Eye (tissue), 1 donor: ENCODE data around the gene SUN3.
"Not testable (repeated sequence)": the region's sequence is repeated elsewhere in the genome, so short reads cannot be mapped to it uniquely, and the experiment has no call there.

Experiments used
- DNase-seq: peaks from one replicate; pipeline ENCODE4 v3.0.0-alpha.2; 2015

Gene SUN3

DNA sequence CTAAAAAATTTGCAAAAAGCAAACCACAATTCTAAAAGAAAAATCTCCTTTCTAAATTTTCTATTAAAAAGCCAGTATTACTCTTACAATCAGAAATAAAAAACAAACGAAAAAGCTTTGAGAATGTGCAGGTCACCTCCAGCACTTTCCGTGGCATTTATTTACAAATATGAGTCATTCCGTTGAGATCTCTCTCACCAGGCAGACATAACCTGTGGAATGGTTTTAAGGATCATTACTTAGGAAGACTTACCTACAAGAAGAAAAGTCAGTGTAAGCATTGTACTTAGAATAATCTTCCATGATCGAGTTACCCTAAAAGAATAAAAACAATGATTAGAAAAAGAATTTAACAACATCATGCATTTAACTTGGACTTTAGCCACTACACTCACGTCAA, 3.3 kb downstream of the SUN3 start:
- no peak for DNase-seq

- no peak for DNase-seq
Measured at GRCh38 chr7:48017674-48018073, 11.2 kb downstream of the SUN3 start.

- no peak for DNase-seq
Measured at GRCh38 chr7:48016641-48017040, 12.3 kb downstream of the SUN3 start.

GRCh38 chr7:48011951-48012350, 17.0 kb downstream of the SUN3 start:
- DNase-seq: no peak

GRCh38 chr7:48011323-48011722, 17.6 kb downstream of the SUN3 start:
- no peak for DNase-seq

DNA sequence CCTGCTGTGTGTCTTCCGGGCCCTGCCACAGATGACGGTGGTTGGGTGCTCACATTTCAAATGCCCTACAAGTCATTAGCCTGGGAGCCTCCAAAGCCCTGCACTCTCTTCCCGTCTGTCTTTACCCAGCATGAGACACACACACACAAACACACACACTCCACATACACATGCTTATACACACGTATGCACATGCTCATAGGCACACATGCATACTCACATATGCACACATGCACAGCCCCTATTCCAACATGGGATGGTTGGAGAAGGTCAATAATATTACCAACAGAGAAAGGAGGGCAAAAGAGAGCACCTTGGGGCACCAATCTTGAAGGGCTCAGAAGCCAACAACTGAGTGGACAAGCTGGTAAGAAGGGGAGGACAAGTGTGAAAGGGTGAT, 19.0 kb downstream of the SUN3 start:
- DNase-seq: no peak

GRCh38 chr7:48009257-48009656, 19.6 kb downstream of the SUN3 start:
- no peak for DNase-seq

DNA sequence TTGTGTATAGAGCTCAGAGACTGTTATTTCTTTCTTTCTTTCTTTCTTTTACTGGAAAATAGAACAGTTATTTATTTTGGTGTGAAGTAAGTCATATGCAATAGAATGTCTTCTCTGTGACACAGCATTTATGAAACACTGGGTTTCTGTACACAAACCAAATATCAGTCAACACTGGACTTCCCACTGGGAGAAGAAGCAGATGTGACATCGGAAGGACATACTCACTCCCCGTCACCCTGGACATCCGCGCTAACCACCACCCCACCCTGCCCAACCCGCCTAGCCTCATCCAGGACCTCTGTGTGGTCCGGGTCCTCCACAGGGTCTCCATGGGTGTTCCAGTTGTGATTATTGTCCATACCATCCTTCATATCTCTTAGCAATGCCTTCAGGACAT, 22.0 kb downstream of the SUN3 start:
- no peak for DNase-seq

GRCh38 chr7:48004638-48005037, 24.3 kb downstream of the SUN3 start:
- no peak for DNase-seq

DNA sequence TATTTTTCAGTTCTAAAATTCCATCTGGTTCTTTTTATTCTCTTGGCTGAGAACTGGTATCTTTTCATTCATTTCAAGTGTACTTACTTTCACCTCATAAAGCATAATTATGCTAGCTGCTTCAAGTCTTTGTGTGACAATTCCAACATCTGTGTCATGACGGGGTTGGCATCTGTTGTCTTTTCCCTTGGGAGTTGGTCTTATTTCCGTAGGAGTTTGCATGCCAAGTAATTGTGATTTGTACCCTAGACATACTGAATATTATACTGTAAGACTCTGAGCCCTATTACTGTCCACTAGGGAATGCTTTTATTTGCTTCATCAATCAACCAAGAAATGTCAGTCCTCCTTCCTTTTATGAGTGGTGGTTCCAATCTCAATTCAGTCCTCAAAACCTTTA, 24.9 kb downstream of the SUN3 start:
- DNase-seq: peak; percentile 47

DNA sequence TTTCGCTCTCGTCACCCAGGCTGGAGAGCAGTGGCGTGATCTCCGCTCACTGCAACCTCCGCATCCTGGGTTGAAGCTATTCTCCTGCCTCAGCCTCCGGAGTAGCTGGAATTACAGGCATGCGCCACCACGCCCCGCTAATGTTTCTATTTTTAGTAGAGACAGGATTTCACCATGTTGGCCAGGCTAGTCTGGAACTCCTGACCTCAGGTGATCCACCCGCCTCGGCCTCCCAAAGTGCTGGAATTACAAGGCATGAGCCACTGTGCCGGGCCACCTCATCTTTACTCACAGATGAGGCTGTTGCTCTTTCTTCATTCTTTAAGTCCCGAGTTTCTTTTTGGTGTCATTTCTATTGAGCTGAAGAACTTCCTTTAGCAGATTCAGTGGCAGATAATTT, 28.7 kb downstream of the SUN3 start:
- not testable (repeated sequence) for DNase-seq

DNA sequence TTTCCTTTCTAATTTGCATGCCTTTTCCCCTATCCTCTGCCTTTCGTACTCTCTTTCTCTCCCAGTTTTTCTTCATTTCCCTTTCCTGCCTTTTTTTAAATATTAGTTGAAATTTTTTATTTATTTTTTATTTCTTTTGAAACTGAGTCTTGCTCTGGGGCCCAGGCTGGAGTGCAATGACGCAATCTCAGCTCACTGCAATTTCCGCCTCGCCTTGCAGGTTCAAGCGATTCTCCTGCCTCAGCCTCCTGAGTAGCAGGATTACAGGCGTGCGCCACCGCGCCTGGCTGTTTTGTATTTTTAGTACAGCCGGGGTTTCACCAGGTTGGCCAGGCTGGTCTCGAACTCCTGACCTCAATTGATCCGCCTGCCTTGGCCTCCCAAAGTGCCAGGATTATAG, 29.5 kb downstream of the SUN3 start:
- no peak for DNase-seq

DNA sequence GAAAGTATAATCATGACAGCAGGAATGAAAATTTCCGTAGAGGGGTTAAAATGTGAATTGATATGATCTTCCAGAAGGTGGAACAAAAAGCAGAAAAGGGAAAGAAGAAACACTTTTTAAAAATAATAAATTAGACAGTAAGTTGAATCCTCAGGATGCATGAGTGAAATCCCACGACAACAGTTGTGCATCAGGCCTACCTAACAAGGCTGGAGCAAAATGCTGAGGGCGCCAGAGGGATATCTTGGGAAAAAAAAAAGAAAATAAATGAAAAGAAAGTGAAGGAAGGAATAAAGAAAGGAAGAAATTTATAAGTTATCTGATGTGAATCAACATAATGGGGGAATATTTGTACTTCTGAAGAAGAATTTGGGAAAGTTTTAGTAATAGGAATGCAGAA, 36.5 kb downstream of the SUN3 start:
- DNase-seq: no peak

DNA sequence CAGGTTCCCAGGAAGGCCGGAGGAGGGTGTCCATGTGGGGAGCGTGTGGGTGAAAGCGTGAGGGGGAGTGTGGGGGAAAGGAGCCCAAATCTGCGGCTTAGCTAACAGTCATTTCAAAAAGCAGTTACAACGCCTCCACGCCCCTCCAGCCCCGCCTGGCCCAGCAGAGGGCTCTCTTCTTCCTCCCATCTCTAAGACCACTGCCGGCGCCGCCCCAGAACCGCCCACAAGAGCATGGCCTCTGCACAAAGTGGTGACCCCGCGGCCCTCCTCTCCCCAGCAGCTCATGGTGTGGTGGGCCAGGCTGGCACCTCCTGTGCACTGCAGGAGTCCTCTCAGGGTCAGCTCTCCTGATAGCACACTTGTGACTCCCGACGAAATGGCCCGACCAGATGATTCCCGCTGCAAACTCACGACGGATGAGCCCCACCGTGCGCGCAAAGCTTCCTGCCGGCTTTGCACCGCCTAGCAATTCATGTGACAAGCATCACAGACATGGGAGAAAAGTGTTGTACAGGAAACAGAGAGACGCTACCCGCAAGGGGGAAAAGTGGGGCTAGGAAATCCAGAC, 37.1 kb downstream of the SUN3 start:
- DNase-seq: peak; percentile 92

DNA sequence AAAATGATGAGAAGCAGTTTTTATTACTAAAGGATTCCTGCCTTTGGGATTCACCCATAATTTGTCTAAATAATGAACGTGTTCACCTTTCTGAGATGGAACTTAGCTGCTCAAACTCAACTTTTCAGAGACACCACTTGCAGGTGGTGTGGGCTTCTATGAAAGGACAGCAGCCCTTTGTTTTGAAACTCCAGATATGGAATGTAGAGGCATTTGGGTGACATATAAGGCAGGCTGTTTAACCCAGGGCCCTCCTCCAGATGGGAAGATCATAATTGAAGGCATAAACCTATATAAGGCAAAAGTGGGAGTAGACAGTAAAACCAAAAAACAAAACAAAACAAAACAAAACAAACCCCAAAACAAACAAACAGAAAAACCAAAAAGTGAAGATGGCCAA, 37.6 kb downstream of the SUN3 start:
- no peak for DNase-seq

- no peak for DNase-seq
Measured at GRCh38 chr7:47990592-47990991, 38.3 kb downstream of the SUN3 start.

GRCh38 chr7:47989607-47990400, 39.1 kb downstream of the SUN3 start:
- not testable (repeated sequence) for DNase-seq

DNA sequence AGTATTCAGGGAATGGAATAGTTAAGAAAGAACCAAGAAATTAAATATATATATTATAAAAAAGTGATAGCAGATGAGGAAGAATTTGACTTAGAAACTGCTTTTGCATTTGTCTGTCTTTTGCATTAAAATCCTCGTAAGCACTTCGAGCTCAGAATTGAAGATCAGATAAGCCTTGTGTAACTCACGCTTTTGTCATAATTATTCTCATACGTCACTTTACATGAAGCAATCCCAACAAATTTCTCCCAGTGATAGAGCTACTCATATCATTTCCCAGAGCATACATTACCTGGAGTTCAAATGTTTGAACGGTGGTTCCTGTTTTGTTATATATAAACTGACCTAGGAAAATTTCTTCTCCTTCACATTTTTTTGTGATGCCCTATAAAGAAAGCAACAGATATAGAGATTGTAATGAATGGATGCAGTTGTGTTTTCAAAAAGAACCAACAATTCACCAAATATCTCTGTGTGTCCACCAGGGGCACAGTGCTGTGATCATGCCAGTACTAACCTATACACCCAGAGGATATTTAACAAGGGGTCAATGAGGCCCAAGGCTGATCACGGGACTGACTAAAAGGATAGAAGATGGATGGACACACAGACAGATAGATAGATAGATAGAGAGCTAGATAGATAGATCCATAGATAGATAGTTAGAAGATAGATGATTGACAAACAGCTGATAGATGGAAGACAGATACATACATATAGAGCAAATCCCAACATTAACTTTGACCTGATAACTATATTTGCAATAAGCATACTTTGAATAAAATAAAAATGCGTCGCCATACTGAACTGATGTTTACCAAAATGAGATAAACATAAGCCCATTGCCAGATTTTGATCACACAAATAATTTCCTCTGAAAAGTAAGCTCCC, 40.2 kb downstream of the SUN3 start:
- DNase-seq: no peak

DNA sequence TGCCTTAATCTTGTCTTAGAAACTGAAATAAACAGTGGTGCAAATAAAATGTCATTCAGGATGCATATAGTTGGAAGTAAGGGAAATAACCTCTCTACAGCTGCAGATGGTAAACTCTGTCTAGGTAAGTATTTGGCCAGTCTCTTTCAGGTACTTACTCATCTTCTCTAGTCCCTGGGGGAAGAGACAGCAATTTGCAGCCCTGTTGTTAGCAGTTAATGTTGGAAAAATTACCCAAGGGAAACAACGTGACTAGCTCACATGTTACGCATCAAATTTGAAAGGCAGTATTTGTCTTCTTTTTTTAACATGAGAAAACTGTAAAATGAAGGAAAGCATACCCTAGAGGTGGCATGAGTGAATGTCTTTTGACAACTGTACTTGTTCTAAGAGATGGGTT, 46.3 kb downstream of the SUN3 start:
- peak; percentile 14 for DNase-seq

DNA sequence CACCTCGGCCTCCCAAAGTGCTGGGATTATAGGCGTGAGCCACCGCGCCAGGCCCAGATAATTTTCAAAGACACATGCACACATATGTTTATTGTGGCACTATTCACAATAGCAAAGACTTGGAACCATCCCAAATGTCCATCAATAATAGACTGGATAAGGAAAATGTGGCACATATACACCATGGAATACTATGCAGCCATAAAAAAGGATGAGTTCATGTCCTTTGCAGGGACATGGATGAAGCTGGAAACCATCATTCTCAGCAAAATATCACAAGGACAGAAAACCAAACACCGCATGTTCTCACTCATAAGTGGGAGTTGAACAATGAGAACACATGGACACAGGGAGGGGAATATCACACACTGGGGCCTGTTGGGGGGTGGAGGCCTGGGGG, 48.3 kb downstream of the SUN3 start:
- DNase-seq: not testable (repeated sequence)

- no peak for DNase-seq
Measured at GRCh38 chr7:47979832-47980181, 49.1 kb downstream of the SUN3 start.

GRCh38 chr7:47979145-47979831, 49.6 kb downstream of the SUN3 start, which contains the start of gene HUS1:
HUS1 (minus strand) TSS chr7:47979615; CDS start chr7:47979519, 96 bp downstream.
- DNase-seq: peak; percentile 94

DNA sequence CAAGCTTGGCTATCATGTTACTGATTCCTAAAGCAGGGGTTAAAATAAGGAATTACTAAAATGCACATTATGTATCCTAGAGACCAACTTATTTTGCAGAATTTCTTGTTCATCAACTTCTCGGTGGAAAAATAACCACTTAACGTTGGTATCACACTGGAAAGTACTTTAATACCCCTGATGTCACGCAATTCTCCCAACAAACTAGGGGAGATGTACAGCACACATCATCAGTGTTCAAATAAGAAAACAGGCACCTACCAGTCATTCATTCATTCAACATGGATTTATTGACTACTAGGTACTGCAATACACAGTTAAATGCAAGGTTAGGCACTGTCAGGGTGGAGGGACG, 50.1 kb downstream of the SUN3 start:
- no peak for DNase-seq
